Pancreas (tissue), 10 donors: ENCODE results near the gene KIAA0513. TPM values are rescaled to one million over a fixed set of nuclear protein-coding genes. Genes with fewer than 3 reads are reported as not detected.
A peak's percentile ranks its signal among the peaks of the same experiment; 100 is the strongest.

Experiments
- ATAC-seq, 4 donors: fragments of 200-7000 bp; cut with Tn5 transposase; one replicate each; pipeline versions ENCODE4 v1.8.0 to v1.9.1; 2020; ENCODE audit warnings: mild to moderate bottlenecking in 4 of 4, moderate library complexity in 4 of 4
- DNase-seq, 6 donors: peaks; one replicate each; pipeline ENCODE4 v3.0.0-alpha.2; 2020
- FAIRE-seq: peaks from 2 replicates; lab custom pipeline; 2012; peaks lifted over from hg19 to GRCh38; lab: Jason Lieb, UNC
- H3K27ac ChIP-seq, 4 donors: fragments of 200-600 bp; sonication (generic); 1 replicate in 3 of 4; 2 replicates in 1 of 4; pipeline versions ENCODE4 v1.5.0 to v1.8.0; 2020
- H3K27me3 ChIP-seq, 4 donors: fragments of 200-600 bp; one replicate each; pipeline ENCODE4 v1.8.0; 2021
- H3K36me3 ChIP-seq, 3 donors: fragments of 200-600 bp; sonication (generic) in 1 of 3; one replicate each; pipeline versions ENCODE4 v1.5.0 to v1.8.0; 2020 to 2021
- H3K4me1 ChIP-seq, 3 donors: fragments of 200-600 bp; one replicate each; pipeline ENCODE4 v1.8.0; 2021
- H3K4me3 ChIP-seq, 4 donors: fragments of 200-600 bp; sonication (generic) in 2 of 4; one replicate each; pipeline versions ENCODE4 v1.5.0 to v1.8.0; 2020 to 2021
- H3K9me3 ChIP-seq, 4 donors: fragments of 200-600 bp; one replicate each; pipeline ENCODE4 v1.8.0; 2021
- WGBS, 2 donors: extraction: QIAGEN DNeasy Blood & Tissue Kit; methylation state at CpG; one replicate each; pipeline ENCODE4 v1.1.7; 2013; 5-methylcytosine and 5-hydroxymethylcytosine counted together
- intact Hi-C, 3 donors: fragments of 100-400 bp; cut with DNase I; formaldehyde crosslinking; loops; one replicate each; pipeline versions ENCODE4 v1.11.1 to v1.14.2; 2022
- polyA plus RNA-seq, 2 donors: library from polyadenylated mRNA; stranded (reverse); fragments of 200-250 nt; gene quantifications; one replicate each; pipeline ENCODE4 v1.2.3, GENCODE V29; 2013
- total RNA-seq, 6 donors: library from RNA; stranded (reverse); fragmentation: NEBNext Ultra II Directional in 4 of 6; extraction: Animal tissue kit (Norgen Biotek cat#: 25700) in 4 of 6; gene quantifications; one replicate each; pipeline versions ENCODE4 v1.2.1 to v1.2.4, GENCODE V29; 2021 to 2023
- TF ChIP-seq, protein P1 (sequence below), 4 donors: fragments of 200-600 bp; sonication (generic) in 3 of 4; IDR thresholded peaks; one replicate each; pipeline versions ENCODE4 v1.5.0 to v1.8.0; 2021; ENCODE audit warnings: antibody characterized with exemption in 4 of 4
- donor health status: healthy with polysubstance abuse.
- donor health status: DM: no; HTN: no; CAD: no; lungs with moderate emphysema.
- donor health status: DM: no; HTN: no; CAD: no.
- donor health status: control.
- donor health status: control.
- donor health status: Bipolar disorder and iron deficiency.
- donor health status: DM: yes; HTN: yes; CAD: no.
- donor health status: DM: no; HTN: no; CAD: no.
- donor health status: DM: no; HTN: no; CAD: no.
- donor health status: DM: yes; HTN: yes; CAD: no.

The KIAA0513 gene
- total and polyA plus RNA-seq, 8 donors: 3.5 to 22.1 (median 16.2) TPM

DNA sequence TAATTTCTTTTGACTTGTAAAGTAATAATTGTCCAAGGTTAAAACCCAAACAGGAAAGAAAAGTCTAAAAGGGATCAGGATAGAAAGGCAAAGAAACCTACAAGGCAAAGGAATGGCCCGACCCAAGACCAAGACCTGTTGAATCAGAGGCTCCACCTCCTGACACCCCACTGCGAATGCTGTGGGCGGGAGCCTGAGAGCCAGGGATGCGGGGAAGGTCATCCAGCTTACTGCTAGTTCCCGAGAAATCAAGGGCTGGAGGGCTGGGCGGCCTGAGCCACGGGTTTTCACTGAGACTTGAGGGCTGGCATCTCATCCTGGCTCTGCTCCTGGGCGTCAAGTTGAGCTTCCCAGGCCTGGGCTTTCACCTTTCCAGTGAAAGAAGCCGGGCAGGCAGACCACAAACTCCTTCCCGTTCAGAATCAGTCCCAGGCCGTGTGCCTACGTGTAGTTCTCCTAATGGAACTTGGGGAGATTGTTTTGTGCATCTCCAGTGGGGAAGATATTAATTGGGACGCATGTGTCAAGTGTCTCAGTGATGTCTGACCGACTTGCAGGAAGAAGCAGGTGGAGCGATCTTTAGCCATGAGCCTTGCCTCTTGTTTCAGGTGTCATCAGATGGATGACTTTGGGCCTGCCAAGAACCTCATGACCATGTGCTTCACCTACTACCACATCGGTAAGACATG is 47.8 kb downstream of the KIAA0513 start:
- no peak for FAIRE-seq
- TF ChIP-seq, protein P1, sequence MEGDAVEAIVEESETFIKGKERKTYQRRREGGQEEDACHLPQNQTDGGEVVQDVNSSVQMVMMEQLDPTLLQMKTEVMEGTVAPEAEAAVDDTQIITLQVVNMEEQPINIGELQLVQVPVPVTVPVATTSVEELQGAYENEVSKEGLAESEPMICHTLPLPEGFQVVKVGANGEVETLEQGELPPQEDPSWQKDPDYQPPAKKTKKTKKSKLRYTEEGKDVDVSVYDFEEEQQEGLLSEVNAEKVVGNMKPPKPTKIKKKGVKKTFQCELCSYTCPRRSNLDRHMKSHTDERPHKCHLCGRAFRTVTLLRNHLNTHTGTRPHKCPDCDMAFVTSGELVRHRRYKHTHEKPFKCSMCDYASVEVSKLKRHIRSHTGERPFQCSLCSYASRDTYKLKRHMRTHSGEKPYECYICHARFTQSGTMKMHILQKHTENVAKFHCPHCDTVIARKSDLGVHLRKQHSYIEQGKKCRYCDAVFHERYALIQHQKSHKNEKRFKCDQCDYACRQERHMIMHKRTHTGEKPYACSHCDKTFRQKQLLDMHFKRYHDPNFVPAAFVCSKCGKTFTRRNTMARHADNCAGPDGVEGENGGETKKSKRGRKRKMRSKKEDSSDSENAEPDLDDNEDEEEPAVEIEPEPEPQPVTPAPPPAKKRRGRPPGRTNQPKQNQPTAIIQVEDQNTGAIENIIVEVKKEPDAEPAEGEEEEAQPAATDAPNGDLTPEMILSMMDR (IDR thresholded peaks at IDR 0.05): no peak
- intact Hi-C loops: no loop called here

DNA sequence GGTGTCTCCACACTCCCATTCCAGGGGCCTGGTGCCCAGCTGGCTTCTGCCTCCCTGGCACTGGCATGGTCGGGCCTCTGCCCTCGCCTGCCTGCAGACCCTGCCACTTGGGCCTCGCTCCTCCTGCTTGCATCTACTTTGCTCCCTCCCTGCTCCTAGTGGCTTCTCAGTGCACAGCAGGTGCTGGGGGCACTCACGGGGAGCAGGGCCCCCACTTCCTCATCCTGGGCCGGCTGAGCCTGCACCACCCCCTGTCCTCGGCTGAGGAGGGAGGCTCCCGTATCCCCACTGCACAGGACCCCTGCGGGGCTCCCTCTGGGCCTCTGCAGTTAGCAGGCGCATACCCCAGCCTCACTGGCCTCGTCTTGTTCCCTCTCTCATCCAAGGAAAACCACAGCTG is 49.4 kb downstream of the KIAA0513 start:
- intact Hi-C loops: no loop called here
- FAIRE-seq: no peak
- peak in 1 of 4 donors; percentile 16 for ATAC-seq
- TF ChIP-seq, protein P1 (IDR thresholded peaks at IDR 0.05): no peak
- 92 to 94% methylated on average over 9 to 10 of the region's 10 CpGs for WGBS, 2 donors
- no peak for DNase-seq
- H3K4me1 ChIP-seq: no peaks in the 10 kb centered on the region
- no peak overlapping the region for H3K27ac ChIP-seq
- no peak overlapping the region for H3K4me3 ChIP-seq
- H3K9me3 ChIP-seq: no peaks in the 10 kb centered on the region
- no peaks in the 10 kb centered on the region for H3K27me3 ChIP-seq
- peaks cover 0 to 50% (median 14%) of the 10 kb centered on the region in 3 donors for H3K36me3 ChIP-seq

More for the DNA sequence above, 47.8 kb downstream of the KIAA0513 start:
- no peak for DNase-seq
- Histone ChIP-seq H3K9me3 (no peaks in the 10 kb centered on the region), H3K27me3 (no peaks in the 10 kb centered on the region), H3K27ac (no peak overlapping the region), H3K36me3 (peaks cover 0 to 62% (median 14%) of the 10 kb centered on the region in 3 donors), H3K4me3 (no peak overlapping the region), H3K4me1 (no peaks in the 10 kb centered on the region)
- WGBS, 2 donors: 91 to 92% methylated on average over 16 of the region's 16 CpGs
- ATAC-seq: no peak

DNA sequence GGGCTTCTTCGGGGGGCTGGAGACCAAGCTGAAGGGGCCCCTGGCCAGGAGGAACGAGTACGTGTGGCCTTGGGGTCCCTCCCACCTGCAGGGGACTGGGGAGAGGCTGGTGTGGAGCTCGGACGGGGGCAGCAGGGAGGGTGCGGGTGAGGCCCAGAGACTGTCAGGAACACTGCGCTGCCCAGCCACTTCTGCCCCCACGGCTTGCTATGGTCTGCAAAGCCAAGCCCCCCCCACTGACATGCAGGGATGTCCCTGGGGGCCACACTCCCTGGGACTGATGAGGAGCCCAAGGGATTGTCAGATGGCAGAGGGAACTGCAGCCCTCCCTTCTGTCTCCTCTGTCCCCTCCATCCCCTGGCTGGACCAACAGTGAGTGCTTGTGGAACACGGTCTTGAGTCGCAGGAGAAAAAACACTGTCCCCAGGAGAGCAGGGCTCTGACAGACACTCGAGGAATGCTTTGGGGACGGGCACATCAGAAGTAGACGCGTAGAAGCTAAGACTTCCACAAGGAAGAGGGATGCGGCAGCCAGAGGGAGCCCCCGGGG is 50.1 kb downstream of the KIAA0513 start:
- Histone ChIP-seq H3K4me3 (no peak overlapping the region), H3K27ac (no peak overlapping the region), H3K36me3 (peaks cover 0 to 45% (median 12%) of the 10 kb centered on the region in 3 donors), H3K9me3 (no peaks in the 10 kb centered on the region), H3K27me3 (no peaks in the 10 kb centered on the region), H3K4me1 (no peaks in the 10 kb centered on the region)
- TF ChIP-seq, protein P1 (IDR thresholded peaks at IDR 0.05): no peak
- FAIRE-seq: no peak
- intact Hi-C loops: no loop called here
- no peak for DNase-seq
- WGBS, 2 donors: 93 to 97% methylated on average over 16 of the region's 16 CpGs
- no peak for ATAC-seq

DNA sequence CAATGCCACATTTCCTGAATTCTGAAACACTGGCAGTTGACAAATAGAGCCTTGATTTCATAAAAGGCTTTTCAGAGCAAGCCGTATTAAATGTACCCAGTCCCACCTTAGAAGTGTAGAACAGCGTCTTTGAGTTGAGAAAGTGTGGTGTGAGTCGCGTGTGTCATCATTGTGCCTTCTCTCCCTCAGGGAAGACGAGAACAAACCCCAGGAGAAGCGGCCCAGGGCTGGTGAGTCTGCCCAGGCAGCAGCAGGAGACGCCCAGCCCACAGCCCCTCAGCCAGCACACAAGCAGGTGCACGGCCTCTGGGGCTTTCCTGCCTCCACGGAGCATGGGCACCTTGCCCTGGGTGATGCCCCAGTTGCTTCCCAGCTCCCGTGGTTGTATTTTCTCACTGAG is 50.6 kb downstream of the KIAA0513 start:
- Histone ChIP-seq H3K4me3 (no peak overlapping the region), H3K27ac (no peak overlapping the region), H3K4me1 (no peaks in the 10 kb centered on the region), H3K36me3 (peaks cover 0 to 39% (median 7%) of the 10 kb centered on the region in 3 donors), H3K9me3 (no peaks in the 10 kb centered on the region), H3K27me3 (no peaks in the 10 kb centered on the region)
- intact Hi-C loops: no loop called here
- no peak for ATAC-seq
- no peak for FAIRE-seq
- TF ChIP-seq, protein P1 (IDR thresholded peaks at IDR 0.05): no peak
- DNase-seq: no peak
- WGBS, 2 donors: 90 to 95% methylated on average over 10 of the region's 10 CpGs

DNA sequence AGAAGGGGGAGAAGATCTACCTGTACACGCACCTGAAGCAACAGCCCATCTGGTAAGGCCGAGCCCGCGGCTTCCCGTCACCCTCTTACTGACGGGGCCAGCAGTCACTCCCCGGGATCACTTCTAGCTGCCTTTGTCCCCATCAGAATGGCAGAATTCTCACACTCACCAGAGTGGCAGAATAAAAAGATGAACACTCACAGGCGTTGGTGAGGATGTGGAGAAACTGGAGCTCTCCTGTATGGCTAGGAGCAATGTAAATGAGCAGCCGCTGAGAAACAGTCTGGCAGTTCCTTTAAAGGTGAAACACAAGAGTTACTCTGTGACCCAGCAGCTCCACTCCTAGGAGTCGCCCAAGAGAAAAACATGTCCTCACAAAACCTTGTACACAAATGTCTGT is 51.4 kb downstream of the KIAA0513 start:
- ATAC-seq (no peak), DNase-seq (no peak), FAIRE-seq (no peak)
- 96 to 97% methylated on average over 10 of the region's 10 CpGs for WGBS, 2 donors
- H3K4me3 ChIP-seq: no peak overlapping the region
- intact Hi-C loops: no loop called here
- TF ChIP-seq, protein P1 (IDR thresholded peaks at IDR 0.05): no peak
- peaks cover 0 to 37% (median 7%) of the 10 kb centered on the region in 3 donors for H3K36me3 ChIP-seq
- no peaks in the 10 kb centered on the region for H3K9me3 ChIP-seq
- no peak overlapping the region for H3K27ac ChIP-seq
- no peaks in the 10 kb centered on the region for H3K27me3 ChIP-seq
- no peaks in the 10 kb centered on the region for H3K4me1 ChIP-seq
